SK-MEL-5 (cell line): ENCODE measurements around the gene PCGF2. TPM values are rescaled to one million over a fixed set of nuclear protein-coding genes. Genes with fewer than 3 reads are reported as not detected.
"Not testable (repeated sequence)": the region's sequence is repeated elsewhere in the genome, so short reads cannot be mapped to it uniquely, and the experiment has no call there.

Experiments used
- DNase-seq: peaks from one replicate; pipeline ENCODE4 v3.0.0-alpha.2; 2016; ENCODE audit warnings: low read depth, low spot score
- in situ Hi-C: cut with HindIII; loops from 2 replicates; pipeline ENCODE4 v1.10.0; 2016; ENCODE audit warnings: low sequenced_read_pairs, high pct_unique_total_duplicates, low pct_unique_long_range_greater_than_20kb
- total RNA-seq: library from RNA; depleted of rRNA; stranded (reverse); fragments of >200 nt; shearing (Covaris generic); gene quantifications from 2 replicates; pipeline ENCODE4 v1.2.3, GENCODE V29; 2014

PCGF2 gene
- total RNA-seq, 1 experiment from 2014 or later: 4.3 TPM

DNA sequence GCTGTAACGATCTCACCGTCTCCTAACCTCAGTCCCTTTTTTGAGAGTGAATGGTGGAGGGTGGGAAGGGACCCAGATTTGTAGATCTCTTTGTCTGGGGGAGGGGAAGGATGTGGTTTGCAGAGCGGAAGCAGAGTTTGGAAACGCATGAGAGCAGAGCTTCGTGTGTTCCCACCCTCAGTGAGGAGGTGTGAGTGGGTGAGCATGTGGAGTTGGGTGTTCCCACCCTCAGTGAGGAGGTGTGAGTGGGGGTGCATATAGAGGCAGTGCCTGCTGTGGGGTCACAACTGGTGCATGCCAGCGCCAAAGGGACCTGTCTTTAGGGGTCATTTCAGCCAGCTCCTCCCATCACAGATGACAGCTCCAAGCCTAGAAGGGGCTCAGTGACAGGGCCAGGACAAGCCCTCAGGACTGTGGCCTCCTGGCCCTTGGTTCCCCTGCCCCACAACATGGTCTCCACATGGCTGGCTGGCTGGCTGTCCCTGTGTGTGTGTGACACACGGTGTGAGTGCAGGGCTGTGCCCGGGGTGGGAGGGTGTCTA is 19.8 kb downstream of the PCGF2 start:
- DNase-seq: no peak
- in situ Hi-C loops: no loop called here

DNA sequence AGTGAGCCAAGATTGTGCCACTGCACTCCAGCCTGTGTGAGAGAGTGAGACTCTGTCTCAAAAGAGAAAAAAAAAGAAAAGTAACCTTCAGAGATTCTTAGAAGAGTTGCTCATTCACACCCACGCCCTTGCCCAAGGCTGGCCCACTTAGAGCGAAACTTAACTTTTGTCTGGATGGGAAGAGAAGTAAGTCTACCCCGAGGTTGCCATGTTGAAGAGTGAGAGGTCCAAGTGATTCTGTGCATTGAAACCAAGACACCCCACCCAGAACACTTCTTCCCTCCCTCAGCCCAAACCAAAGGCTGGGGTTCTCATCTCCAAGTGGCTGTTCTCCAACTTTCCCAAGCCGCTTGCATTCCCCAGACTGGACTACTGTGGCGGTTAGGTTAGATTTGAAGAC is 20.4 kb downstream of the PCGF2 start:
- DNase-seq: no peak
- in situ Hi-C loops: no loop called here

DNA sequence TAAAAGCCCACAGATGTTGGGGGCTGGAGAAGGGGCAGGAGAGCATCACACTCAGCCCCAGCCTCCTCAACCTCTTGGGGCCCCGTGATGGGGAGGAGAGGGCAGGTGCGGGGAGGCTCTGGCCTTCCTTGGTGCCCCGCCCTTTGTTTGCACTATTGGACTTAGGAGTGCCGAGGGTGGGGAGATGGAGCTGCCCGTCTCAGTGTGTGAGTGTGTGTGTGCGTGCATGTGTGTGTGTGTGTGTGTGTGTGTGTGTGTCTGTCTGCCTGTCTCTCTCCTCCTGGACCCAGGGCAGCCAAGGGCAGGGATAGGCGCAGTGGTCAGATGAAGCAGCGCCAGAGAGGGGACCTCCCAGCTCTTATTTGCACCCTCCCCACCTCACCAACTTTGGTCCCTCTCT is 22.0 kb downstream of the PCGF2 start:
- in situ Hi-C loops, DNase-seq: not testable (repeated sequence)

DNA sequence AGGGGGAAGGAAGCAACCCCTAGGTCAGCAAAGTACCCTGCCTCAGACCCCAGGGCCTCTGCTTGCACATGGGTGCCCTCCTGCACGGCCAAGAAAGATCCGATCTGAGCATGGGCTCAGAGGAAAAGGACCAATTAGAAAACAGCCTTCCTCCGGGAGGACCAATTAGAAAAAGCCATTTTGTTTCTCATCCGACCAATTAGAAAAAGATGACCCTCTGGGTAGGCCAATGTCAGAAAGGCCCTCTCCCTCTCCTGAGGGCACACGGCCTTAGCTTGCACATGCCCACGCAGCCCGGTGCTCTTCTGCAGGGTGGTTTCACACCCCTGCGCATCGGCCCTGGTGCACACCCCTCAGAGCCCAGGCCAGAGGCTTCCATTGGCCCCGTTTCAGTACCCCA is 23.1 kb downstream of the PCGF2 start:
- in situ Hi-C loops: no loop called here
- DNase-seq: peak; percentile 35

DNA sequence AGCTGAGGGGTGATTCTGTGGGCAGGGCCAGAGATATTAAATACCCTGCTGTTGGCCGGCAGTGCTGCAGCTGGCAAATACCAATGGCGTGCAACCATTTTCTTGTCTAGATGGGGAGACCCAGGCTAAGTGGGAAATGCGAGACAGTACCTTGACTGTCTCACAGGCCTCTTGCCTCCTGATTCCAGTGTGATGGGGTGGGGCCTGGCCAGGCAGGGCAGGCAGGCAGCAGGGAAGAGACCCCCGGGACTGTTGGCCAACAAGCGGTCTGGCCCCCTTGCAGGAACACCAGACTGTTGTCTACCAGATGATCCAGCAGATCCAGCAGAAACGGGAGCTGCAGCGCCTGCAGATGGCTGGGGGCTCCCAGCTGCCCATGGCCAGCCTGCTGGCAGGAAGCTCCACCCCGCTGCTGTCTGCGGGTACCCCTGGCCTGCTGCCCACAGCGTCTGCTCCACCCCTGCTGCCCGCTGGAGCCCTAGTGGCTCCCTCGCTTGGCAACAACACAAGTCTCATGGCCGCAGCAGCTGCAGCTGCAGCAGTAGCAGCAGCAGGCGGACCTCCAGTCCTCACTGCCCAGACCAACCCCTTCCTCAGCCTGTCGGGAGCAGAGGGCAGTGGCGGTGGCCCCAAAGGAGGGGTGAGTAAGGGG is 23.7 kb downstream of the PCGF2 start:
- in situ Hi-C loops: no loop called here

DNA sequence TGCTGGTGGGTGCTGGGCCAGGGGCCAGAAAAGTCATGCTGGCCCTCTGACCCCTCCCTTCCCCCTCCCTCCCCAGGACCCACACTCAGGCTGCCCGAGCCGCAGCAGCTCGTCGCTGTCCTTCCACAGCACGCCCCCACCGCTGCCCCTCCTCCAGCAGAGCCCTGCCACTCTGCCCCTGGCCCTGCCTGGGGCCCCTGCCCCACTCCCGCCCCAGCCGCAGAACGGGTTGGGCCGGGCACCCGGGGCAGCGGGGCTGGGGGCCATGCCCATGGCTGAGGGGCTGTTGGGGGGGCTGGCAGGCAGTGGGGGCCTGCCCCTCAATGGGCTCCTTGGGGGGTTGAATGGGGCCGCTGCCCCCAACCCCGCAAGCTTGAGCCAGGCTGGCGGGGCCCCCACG is 26.3 kb downstream of the PCGF2 start:
- in situ Hi-C loops: no loop called here
- no peak for DNase-seq

More for the DNA sequence above, 23.7 kb downstream of the PCGF2 start:
- no peak for DNase-seq

DNA sequence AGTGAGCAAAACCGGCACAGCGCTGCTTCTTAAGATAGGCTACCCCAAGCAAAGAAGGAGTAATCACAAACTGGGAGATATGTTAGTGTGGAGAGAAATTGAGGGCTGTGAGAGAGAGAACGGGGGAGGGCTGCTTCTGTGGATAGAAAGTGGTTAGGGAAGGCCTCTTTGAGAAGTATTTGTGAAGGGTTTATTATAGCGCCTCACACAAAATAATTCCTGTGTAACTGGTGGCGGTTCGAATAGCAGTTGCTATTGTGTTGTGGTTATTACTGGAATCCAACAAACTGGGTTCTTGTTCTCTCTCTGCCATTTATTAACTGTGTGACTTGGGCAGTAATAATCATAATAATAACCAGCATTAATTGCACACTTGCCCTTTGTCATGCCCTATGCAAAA is 27.2 kb downstream of the PCGF2 start:
- no peak for DNase-seq
- in situ Hi-C loops: no loop called here

DNA sequence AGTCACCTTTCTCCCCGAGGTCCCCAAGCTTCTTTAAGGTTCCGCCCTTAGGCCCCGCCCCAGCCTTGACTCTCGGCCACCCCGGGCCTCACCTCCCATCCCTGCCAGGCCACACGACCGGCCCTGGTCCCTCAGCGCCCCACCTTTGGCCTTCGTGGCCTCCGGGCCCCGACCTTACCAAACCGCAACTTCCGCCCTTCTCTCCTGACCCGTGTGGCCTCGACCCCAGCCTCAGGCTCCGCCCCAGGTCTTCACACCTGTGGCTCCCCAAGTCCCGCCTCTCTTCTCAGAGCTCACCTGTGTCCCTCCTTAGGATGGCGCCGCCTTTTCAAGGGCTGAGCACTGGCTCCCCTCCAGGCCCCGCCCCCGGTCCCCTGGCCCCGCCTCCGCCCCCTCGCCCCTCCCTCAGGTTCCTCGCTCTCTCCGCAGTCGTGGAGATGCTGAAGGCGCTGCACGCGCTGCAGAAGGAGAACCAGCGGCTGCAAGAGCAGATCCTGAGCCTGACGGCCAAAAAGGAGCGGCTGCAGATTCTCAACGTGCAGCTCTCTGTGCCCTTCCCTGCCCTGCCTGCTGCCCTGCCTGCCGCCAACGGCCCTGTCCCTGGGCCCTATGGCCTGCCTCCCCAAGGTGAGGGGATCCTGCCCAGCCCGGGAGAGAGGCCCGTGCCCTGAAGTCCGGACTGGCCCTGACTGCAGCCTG is 28.0 kb downstream of the PCGF2 start:
- in situ Hi-C loops: no loop called here
- DNase-seq: no peak

DNA sequence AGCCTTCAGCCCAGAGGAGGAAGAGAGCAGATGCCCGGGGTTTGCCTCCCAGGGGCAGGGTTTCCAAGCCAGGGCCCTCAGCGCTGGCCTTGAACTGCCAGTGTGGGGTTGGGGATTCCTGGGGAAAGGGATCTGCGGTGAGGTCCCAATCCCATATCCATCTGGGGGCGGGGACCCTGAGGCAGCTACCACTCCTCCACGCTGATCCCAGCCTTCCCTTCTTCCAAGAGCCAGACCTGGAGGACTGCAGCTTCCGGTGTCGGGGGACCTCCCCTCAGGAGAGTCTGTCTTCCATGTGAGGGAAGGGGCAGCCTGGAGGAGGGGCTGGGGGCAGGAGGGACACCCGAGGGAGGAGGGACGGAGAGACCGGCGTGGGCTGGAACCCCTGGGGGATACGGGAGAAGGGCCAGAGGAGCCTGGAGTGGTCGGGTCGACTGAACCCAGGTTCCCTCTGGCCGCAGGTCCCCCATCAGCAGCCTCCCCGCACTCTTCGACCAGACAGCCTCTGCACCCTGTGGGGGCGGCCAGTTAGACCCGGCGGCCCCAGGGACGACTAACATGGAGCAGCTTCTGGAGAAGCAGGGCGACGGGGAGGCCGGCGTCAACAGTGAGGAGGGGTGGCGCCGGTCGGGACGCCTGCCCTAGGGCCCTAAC is 28.7 kb downstream of the PCGF2 start:
- in situ Hi-C loops: no loop called here
- DNase-seq: no peak

DNA sequence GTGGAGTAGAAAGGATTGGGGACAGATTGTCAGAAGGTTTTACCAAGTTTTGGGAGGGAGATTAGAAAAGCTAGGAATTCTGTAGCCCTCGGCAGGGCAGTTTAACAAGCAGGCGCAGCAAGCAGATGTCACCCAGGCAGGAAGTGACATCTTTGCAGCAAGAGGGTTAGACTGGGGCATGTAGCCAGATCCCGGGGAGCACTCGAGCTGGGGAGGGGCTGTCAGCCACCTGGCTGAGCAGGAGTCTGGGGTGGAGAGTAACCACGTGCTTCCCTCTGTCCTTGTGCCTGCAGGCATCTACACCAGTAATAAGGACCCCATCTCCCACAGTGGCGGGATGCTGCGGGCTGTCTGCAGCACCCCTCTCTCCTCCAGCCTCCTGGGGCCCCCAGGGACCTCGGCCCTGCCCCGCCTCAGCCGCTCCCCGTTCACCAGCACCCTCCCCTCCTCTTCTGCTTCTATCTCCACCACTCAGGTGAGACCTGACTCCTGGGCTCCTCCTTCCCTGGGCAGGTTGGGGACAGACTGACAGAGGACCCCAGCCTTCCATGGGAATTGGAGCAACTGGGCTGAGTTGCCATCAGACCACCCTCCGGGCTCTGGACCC is 30.9 kb downstream of the PCGF2 start:
- DNase-seq: no peak
- in situ Hi-C loops: no loop called here

DNA sequence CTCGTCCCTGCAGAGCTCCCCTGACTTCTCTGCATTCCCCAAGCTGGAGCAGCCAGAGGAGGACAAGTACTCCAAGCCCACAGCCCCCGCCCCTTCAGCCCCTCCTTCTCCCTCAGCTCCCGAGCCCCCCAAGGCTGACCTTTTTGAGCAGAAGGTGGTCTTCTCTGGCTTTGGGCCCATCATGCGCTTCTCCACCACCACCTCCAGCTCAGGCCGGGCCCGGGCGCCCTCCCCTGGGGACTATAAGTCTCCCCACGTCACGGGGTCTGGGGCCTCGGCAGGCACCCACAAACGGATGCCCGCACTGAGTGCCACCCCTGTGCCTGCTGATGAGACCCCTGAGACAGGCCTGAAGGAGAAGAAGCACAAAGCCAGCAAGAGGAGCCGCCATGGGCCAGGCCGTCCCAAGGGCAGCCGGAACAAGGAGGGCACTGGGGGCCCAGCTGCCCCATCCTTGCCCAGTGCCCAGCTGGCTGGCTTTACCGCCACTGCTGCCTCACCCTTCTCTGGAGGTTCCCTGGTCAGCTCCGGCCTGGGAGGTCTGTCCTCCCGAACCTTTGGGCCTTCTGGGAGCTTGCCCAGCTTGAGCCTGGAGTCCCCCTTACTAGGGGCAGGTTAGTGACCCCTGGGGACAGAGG is 31.6 kb downstream of the PCGF2 start:
- DNase-seq: no peak
- in situ Hi-C loops: no loop called here

DNA sequence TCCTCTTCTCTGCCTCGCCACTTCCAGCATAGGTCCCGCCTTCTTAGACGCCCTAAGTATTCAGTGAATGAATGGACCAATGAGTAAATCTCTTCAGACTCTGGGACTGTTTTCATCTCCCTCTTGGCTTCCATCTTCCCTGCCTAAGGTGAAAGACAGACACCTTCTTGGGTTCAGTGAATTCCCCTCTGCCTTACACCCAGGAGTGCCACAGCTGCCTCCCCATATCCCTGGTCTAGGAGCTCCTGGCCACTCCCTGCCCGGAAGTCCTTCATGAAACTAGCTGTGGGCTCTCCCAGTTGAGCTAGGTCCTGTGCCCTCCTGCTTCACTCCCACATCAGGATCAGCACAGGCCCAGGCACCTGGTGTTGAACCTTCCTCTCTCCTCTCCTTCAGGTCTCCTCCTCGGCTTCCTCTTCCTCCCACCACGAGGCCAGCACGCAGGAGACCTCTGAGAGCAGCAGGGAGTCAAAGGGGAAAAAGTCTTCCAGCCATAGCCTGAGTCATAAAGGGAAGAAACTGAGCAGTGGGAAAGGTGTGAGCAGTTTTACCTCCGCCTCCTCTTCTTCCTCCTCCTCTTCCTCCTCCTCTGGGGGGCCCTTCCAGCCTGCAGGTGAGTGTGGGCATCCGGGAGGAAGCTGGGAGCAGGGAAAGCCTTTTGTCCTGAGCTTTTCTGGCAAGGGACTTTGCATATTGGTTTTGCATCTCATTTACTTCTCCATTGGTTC is 32.8 kb downstream of the PCGF2 start:
- in situ Hi-C loops: no loop called here
- DNase-seq: no peak

DNA sequence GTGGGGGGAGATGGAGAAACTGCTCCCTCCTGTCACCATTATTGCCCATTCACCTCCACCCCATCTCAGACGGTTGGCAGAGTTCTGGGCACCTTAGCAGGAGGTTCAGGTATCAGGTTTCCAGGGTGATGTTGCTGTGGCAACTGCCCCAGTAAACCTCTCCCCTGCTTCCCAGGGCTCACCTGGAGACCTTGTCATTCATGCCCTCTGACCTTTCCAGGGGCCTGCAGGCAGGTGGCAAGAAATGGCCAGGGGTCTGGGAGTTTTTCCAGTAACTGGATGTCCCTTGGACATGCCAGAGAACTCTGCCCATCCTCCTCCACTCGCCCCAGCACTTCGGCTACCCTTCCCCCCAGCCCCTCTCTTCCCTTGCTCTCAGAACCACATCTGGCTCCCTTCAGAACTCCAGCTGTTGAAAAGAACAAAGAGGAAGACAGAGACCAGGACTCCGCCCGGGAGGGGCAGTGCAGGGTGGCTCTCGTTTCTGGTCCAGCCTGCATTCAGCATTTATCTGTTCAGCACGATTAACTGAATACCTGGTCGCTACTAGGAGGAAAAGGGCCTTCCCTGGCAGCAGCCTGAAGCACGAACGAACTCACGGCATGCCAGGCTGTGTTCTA is 34.6 kb downstream of the PCGF2 start:
- no peak for DNase-seq
- in situ Hi-C loops: no loop called here

DNA sequence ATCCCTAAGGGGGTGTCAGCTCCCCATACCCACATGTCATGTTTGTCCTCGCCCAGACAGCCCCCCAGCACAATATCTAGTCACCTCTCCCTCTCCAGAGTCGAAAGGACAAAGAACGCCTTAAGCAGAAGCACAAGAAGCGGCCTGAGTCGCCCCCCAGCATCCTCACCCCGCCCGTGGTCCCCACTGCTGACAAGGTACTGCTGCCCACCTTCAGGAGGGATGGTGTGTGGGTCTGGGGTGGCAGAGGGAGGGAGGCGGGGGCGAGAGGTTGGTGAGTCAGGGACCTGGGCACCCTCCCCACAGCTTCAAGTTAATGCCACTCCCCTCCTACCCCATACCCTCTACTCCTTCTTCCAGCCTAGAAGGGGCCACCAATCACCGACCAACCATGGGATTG is 35.5 kb downstream of the PCGF2 start:
- in situ Hi-C loops: no loop called here
- DNase-seq: no peak

DNA sequence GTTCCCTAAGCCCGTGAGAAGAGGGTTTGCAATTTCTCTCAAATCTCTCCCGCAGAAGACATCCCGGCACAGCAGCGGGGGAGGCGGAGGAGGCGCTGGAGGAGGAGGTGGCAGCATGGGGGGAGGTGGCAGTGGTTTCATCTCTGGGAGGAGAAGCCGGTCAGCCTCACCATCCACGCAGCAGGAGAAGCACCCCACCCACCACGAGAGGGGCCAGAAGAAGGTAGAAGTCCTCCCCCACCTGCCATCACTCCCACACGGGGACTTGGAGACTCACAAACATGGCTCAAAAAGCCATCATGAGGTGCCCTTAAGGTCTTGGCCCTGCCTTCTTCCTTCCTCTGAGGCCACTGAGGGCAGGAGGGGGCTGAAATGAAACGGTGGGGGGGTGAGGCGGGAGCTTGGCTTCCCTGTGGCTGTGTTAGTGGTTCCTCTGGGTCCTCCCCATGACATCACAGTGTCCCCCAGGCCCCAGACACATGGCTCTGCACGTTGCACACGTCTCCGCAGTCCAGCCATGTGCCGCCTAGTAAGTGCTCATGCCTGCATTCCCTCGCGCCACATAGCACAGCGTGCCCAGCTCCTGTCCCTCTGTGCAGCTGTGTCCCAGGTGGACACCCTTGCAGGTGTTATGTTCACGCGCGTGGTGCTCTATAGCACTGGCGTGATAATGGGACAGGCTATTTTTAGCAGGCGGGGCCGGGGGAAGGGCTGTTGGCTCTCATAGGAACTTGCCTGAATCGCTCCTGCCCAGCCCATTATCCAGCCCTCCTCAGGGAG is 36.2 kb downstream of the PCGF2 start:
- in situ Hi-C loops: no loop called here

DNA sequence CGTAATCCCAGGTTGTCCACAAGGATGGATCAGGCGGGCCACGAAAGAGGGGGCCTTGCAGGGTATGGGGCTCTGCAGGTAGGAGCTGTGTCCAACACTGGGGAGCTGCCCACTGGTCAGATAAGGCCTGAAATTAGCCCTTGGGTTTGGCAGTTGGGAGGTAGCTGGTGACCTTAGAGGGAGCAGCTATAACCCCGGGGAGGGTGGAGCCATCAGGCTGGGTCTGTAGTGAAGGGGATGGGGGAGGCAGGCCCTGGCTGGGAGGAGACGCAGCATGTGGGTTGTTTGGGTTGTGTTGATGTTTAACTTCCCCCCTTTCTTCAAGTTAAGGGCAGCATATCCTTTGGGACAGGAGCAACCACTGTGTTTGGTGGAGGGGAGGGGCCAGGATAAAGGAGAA is 37.2 kb downstream of the PCGF2 start:
- in situ Hi-C loops: no loop called here
- DNase-seq: no peak

More for the DNA sequence above, 36.2 kb downstream of the PCGF2 start:
- no peak for DNase-seq
